HG03565 (cell line): Measurements from ENCODE around the gene HPN.
"Not testable (repeated sequence)": the region's sequence is repeated elsewhere in the genome, so short reads cannot be mapped to it uniquely, and the experiment has no call there.

Experiments used
- ATAC-seq: cut with Tn5 transposase; IDR thresholded peaks from one replicate; pipeline ENCODE4 v1.9.1; 2021; ENCODE audit warnings: mild to moderate bottlenecking, moderate library complexity; ENCODE audit not compliant: unreplicated experiment

The HPN gene

DNA sequence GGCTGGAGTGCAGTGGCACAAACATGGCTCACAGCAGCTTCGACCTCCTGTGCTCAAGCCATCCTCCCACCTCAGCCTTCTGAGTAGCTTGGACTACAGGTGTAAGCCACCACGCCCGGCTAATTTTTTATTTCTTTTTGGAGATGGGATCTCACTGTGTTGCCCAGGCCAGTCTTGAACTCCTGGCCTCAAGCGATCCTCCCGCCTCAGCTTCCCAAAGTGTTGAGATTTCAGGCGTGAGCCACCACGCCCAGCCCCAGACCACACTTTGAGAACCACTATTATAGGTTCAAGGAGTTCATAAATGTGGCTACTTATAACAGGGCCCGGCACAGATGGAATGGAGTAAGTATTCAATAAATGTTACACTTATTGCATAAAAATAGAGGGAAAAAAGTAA lies 14.5 kb upstream of the HPN start:
- ATAC-seq = no peak

DNA sequence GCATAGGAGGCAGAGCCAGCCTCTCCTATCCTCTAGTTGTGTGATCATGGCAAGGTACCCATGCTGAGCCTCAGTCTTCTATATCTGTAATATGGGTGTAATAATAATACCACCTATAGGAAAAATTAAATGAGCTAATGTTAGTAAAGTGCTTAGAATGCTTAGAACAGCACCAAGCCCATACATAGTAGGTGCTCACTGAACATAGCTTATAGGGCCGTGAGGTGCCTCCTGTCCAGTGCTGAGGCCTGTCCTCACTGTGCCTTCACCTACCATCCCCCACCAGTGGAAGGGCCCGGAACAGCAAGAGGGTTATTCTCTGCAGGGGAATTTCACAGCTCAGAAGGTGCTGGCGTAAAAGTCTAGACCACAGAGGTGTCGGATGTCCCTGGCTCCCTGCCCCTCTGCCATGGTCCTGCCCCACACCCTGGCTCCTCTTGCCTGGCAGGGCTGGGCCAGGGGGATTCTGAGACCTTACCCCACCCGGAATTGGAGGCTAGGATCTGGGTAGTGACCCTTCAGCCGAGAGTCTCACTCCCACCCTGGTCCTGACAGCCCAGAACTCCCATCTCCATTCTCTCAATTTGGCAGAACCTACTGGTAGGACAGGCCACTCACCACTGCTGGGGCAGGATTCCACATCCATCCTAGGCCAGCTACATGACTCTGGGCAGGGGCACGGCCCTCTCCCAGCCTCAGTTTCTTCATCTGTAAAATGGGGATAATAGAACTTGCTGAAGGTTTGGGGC lies 13.5 kb upstream of the HPN start:
- no peak for ATAC-seq

DNA sequence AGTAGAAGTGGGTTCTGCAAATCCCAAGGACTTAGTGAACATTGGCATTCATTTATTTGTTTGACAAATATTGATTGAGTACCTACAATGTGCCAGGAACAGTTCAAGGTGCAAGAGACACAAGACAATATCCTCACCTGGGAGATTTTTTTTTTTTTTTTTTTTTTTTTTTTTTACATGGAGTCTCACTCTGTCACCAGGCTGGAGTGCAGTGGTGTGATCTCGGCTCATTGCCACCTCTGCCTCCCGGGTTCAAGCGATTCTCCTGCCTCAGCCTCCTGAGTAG lies 13.0 kb upstream of the HPN start:
- not testable (repeated sequence) for ATAC-seq

DNA sequence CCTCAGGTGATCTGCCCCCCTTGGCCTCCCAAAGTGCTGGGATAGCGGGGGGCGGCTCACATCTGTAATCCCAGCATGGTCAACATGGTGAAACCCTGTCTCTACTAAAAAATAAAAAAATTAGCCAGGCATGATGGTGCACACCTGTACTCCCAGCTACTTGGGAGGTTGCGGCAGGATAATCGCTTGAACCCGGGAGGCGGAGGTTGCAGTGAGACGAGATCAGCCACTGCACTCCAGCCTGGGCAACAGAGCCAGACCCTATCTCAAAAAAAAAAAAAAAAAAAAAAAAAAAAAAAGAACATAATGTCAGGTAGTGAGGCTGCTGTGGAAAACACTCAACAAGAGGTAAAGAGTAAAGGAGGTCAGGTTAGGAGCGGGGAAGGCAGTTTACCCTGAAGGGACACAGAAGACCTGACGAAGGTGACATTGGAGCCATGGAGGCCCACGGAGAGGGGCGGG lies 12.2 kb upstream of the HPN start:
- ATAC-seq = not testable (repeated sequence)

DNA sequence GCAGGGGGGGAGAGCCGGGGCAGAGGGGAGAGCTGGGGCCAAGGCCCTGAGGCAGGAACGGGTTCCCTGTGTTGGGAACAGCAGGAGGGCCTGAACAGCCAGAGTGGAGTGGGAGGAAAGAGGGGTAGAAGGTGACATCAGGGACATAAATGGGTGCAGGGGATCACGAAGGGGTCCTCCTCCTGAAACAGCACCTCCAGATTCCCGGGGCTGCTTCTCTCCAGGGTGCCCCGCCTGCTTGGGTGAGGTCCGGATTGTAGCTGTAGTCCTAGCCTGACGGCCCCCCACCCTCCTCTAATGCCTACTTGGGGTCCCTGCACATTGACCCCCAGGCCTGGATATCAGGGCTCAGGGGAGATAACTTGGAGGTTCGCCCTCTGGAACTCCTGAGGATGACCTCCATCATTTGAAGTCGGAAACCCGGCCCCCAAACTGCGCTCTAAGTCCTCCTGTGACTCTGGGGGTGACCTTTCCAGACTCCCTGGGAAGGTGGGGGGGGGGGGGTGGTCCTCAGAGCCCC lies 11.7 kb upstream of the HPN start:
- ATAC-seq = no peak

DNA sequence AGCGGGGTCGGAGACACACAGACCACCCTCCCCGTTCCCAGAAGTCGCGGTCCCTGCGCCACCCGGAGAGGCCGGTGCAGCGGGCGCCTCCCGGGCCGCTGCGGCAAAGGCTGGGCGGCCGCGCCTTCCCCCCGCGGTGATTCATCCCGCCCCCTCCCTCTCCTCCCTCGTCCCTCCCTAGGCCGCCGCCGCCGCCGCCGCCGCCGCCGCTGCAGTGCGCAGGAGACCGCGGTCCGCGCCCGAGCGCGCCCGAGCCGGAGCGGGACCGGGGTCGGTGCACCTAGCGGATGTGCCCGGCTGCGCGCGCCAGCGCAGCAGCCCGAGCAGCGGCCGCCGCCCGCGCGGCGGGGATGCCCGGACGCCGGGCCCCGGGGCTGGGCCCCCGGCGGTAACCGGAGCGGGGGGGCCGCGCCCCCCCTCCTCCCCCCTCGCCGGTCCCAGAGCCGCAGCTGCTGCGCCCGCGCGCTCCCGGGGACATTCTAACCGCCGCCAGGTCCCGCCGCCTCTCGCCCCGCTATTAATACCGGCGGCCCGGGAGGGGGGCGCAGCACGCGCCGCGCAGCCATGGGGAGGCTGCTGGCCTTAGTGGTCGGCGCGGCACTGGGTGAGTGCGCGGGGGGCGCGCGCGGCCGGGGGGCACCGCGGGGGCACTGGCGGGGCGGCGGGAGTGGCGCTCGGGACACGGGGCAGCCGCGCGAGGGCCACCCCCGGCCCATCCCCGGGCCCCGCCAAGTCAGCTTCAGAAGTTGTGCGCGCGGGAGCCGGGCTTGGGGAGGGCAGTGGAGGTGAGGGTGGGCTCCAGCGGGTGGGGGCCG lies 11.1 kb upstream of the HPN start, which contains the start of gene SCN1B:
TSS of gene SCN1B (plus strand) at position 214 of the 815 bp plus-strand sequence. CDS start at position 565, 351 bp downstream.
- no peak for ATAC-seq

DNA sequence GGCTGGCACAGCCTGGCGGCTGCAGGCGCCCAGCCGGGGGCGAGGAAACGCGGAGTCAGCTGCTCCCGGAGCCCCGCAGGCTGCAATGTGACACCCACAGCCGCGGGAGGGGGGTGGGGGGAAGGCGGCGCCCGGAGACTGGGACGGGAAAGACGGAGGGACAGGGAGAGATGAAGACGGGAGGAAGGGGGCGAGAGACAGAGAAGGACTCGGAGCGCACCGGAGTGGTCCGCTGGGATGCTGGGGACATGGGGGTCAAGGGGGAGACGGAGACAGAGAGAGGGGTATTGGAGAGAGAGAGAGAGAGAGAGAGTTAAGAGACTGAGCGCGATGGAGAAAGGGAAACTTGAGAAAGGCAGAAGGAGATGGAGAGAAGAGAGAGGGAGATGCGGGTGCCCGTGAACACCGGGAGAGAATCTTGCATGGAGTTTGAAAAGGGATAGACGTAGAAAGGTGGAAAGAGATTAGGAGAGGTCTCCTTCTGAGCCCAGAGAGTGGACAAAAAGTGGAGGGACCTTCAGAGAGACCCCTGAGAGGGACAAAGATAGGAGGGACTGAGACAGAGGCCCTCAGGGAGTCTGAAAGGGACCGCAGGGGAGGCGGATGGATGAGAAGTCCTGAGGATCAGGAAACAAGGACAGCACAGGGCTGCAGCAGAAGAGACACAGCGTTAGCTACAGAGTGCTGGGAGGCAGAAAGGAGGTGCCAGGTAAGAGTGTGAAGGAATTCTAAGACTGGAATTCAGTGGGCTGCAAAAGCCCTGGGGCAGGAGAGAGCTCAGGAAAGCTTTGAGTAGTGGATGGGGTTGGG lies 10.2 kb upstream of the HPN start:
- no peak for ATAC-seq

DNA sequence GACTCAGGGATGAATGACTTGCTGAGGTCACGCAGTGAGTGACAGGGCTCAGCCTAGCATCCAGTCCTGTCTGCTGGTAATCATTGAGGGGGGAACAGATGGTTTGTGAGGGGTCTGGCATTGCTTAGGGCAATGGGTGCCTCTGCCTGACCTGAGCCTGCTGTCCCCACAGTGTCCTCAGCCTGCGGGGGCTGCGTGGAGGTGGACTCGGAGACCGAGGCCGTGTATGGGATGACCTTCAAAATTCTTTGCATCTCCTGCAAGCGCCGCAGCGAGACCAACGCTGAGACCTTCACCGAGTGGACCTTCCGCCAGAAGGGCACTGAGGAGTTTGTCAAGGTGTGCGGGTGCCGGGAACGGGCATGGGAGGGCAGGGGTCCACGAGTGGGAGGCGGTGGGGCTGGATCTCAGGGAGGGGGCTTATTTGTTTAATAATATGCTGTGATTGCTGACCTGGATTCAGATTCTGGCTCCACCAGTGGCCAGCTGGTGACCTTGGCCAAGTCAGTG lies 9.1 kb upstream of the HPN start:
- no peak for ATAC-seq

DNA sequence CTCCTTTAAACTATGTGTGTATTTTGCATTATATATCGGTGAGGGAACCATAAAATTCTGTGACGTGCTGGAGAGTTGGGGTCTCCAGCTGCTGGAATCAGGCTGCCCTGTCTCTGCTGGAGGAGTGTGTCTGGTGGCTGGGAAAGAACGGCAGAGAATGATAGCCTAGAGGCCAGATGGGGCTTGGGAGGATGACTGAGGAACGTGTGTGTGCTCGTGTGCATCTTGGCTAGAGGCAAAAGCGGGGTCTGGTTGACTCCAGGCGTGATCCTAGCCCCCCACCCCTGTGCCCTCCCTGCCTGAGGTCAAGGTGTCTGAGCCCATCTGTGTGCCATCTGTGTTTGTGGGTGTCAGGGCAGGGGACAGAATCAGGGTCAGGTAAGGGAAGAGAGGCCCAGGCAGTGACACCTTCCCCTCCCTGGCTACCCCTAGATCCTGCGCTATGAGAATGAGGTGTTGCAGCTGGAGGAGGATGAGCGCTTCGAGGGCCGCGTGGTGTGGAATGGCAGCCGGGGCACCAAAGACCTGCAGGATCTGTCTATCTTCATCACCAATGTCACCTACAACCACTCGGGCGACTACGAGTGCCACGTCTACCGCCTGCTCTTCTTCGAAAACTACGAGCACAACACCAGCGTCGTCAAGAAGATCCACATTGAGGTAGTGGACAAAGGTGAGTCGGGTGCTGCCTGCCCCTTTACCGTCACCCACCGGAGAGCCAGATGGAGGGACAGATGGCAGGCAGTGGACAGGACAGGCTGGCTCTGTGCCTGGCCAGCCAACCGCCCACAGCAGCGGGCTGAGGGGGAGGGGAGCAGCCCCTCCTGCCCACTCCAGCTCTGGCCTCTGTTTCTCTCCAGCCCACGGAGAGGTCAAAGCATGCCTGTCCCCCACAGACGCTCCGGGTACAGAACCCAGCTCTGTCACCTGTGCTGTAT lies 8.2 kb upstream of the HPN start:
- no peak for ATAC-seq

DNA sequence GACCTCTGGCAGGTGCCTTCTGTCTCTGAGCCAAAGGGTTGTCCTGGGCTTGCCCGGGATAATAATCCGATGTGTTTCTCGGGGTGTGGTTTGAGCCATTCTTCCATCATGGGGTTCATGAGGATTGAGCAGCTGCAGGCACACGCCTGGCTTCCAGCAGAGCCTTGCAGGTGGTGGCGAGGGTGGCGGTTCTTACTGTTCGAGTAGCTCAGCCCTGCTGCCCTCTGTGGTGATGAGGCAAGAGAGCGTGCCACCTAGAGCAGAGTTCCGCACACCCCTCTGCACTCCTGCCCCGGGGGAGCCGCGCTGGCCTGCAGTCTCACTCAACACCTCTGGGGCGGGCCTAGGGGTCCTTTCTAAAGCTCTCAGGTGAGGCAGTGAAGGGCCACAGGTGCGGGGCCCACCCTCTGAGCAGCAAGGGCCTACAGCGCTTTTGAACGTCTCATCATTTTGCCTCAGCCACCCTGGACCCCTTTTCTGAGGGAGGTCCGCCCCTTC lies 7.5 kb upstream of the HPN start:
- no peak for ATAC-seq

DNA sequence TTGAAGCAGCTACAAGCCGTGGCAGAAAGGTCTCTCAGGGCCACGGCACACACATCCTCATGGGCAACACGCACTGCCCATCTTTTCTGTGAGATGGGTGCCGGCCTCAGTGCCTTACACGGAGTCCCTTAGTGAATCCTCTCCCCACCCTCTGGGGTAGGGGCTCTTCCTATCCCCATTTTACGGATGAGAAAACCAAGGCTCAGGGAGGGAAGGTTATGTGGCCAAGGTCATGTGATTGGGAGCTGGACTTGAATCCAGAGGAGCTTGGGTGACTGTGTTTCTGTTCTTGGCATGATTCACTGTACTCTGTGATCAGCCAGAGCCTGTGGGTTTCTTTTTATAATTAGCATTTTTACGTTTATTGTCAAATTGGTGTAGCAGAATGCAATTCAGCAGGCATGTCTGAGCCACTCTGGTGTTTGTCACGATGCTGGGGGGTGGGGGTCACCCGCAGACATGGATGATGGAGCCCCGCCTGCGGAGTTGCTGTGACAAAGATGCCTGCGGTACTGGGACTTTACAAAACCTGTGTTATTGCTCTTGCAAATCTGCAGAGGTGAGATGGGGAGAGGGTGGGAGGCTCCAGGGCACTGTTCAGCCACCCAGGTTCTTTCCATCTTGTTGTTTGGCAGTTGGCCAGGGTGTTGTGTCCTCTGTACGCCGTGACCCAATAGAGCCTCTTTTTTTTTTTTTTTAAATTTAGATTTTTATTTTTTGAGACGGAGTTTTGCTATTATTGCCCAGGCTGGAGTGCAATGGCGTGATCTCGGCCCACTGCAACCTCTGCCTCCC lies 6.7 kb upstream of the HPN start:
- ATAC-seq = no peak

DNA sequence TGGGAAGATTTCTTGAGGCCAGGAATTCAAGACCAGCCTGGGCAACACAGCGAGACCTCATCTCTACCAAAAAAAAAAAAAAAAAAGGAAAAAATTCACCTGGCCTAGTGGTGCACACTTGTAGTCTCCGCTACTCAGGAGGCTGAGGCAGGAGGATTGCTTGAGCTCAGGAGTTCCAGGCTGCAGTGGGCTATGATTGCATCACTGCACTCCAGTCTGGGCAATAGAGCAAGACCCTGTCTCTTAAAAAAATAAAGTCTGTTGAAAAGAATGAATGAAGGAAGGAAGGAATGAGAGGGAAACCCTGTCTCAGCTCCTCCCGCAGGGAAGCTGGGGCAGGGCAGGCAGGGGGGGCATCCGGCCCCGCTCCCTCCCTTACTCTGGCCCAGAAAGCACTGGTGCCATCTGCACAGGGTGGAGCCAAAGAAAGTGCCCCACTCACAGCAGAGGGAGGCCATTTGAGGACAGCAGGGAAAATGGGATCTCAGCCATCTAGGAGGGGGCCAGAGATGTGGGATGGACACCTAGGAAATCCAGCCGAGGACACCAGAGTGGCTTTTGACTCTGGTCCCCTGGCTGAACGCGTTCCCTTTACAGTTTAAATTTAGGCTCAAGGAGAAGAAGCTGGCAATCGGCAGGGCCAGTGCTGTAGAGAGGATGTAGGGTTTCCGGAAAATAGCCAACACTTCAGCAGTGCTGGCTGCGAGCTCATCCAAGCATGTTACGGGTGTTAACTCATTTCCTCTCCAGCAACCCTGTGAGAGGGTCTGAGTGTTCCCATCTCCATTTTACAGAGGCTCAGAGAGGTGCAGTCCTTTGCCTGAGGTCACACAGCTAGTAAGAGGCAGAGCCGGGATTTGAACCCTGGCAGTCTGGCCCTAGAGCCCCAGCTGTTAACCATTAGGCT lies 3.6 kb upstream of the HPN start:
- no peak for ATAC-seq

DNA sequence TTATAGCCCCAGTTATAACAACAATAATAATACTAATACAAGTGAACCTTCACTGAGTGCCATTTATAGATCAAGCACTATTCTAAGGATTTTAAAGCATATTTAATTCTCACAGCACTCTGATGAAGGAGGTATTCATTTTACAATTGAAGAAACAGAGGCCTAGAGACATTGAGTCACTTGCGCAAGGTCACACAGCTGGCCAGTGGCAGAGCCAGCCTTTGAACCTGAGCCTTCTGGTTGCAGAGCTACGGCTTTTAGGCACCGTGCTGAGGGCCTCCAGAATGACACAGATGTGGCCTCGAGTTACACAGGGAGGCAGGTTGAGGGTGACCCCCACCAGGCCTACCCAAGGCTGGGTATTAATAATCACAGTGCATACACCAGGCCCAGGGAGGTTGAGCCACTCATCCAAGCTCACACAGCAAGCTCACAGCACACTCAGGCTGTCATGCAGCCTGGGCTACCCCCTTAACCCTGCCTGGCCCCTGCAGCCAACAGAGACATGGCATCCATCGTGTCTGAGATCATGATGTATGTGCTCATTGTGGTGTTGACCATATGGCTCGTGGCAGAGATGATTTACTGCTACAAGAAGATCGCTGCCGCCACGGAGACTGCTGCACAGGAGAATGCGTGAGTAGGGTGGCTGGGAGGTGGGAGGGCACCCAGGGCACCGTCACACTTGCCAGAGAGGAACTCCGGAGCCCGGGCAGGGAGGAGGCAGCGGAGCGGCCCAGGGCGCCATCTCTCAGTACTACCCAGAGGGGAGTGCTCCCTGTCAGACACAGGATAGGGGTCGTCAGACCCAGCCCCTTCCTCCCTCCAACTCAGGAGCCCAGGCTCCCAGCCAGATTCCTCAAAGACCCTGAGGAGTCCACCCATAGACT lies 2.7 kb upstream of the HPN start:
- no peak for ATAC-seq

DNA sequence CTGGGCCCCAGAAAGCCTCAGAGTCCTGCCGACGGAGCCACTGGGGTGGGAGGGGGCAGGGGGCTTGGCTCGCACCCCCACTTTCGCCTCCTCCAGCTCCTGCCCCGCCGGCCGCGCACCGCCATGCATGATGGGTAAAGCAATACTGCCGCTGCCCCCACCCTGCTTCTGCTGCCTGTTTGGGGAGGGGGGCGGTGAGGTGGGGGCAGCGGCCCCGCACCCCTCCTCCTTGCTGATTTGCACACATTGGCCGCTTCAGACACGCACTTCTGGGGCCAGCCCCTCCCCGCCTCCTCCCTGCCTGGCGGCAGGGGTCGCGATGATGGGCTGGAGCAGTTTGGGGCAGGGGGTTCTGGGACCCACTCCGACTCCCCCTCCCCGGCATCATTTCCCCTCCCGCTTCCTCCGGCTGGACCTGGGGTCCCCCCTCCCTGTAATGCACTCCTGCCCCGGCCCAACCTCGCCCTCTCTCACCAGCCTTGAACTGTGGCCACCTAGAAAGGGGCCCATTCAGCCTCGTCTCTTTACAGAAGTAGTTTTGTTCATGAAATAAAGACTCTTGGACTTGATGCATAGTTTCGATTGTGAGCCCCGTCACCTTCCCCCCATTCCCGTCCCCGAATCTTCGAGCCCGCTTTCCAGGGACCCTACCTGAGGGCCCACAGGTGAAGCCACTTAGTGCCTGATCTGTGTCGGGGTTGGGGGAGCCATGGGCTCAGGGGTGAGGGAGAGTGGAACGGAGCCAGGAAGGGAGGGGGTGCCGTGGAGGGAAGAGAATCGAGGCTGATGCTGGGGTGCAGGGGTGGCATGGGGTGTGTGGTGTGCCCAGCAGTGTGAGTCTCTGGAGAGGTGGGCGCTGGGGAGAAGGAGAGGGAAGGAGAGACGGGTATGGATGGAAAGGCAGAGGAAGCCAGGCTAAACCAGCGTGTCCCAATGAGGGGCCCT lies 1.4 kb upstream of the HPN start:
- ATAC-seq = no peak

DNA sequence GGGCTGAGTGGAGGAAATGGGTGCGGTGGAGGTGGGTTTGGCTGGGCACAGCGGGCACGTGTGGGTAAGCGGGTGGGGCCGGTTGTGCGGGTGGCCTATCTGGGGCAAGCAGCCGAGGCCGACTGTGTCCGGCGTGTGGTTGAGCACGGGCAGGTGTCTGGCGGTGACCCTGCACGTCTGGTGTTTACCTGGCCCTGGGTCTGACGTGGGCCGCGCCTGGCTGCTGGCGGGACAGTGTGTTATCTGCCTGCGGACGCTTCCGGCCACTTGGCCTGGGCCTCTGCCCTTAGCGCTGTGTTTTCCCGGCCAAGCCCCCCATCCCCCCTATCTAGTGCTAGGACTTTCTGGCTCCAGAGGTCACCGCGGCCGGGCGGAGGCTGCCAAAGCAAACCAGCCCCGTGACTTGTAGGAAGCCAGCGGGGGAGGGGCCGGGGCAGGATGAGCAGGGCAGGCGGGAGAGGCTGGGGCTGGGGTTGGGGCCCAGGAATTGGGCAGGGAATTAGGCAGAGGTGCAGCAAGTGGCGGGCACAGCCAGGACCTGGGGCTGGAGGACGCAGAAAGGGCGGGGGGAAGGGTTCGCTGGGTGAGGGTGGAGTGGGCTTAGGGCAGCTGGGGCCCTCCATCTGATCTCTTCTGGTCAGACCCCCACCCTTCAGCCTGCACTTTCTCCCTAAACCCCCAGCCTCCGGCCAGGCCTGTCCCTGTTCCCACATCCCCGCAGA lies 534 bp upstream of the HPN start:
- no peak for ATAC-seq
